CD4-positive, alpha-beta T cell (primary cell): Measurements from ENCODE around the gene GON7. TPM values are rescaled to one million over a fixed set of nuclear protein-coding genes. Genes with fewer than 3 reads are reported as not detected.

Source experiments
- ATAC-seq: fragments of 200-7000 bp; cut with Tn5 transposase; one replicate; pipeline ENCODE4 v1.10.0; 2022; ENCODE audit warnings: mild to moderate bottlenecking; ENCODE audit not compliant: poor library complexity
- CTCF ChIA-PET: fragments of 350-600 bp; sonication (Branson Sonifier 250); formaldehyde crosslinking; loops from one replicate; lab custom pipeline; 2021; ENCODE audit warnings: antibody characterized with exemption, inconsistent platforms; lab: Charles Lee
- POLR2A ChIA-PET: fragments of 350-600 bp; sonication (Branson Sonifier 250); formaldehyde crosslinking; loops from one replicate; lab custom pipeline; 2021; ENCODE audit warnings: antibody characterized with exemption, inconsistent platforms; lab: Charles Lee
- DNase-seq, 14 experiments: peaks; one replicate each; pipeline ENCODE4 v3.0.0-alpha.2; 2013 to 2020; ENCODE audit warnings: mixed read lengths in 2 of 14
- H3K27ac ChIP-seq, 2 donors: one replicate each; pipeline versions ENCODE4 v1.5.1 to v1.7.0; 2013; ENCODE audit warnings: low read length in 2 of 2, low read depth in 1 of 2, mild to moderate bottlenecking in 1 of 2
- H3K27me3 ChIP-seq, 2 experiments: 1 replicate in 1 of 2; 2 replicates in 1 of 2; pipeline versions ENCODE4 v1.6.1 to v1.7.0; 2013; ENCODE audit warnings: low read length in 2 of 2, control low read depth in 1 of 2, mild to moderate bottlenecking in 1 of 2, moderate library complexity in 1 of 2; ENCODE audit not compliant: insufficient read depth in 2 of 2, control insufficient read depth in 1 of 2
- H3K36me3 ChIP-seq: one replicate; pipeline ENCODE4 v1.6.1; 2013; ENCODE audit warnings: low read length, control low read depth; ENCODE audit not compliant: insufficient read depth
- H3K4me1 ChIP-seq: one replicate; pipeline ENCODE4 v1.6.1; 2013; ENCODE audit warnings: low read length, control low read depth; ENCODE audit not compliant: insufficient read depth
- H3K4me3 ChIP-seq: one replicate; pipeline ENCODE4 v1.5.1; 2013; ENCODE audit warnings: mild to moderate bottlenecking, low read length, moderate library complexity
- H3K9me3 ChIP-seq, 2 experiments: 1 replicate in 1 of 2; 2 replicates in 1 of 2; pipeline versions ENCODE4 v1.6.1 to v1.7.0; 2013; ENCODE audit warnings: low read length in 2 of 2, mild to moderate bottlenecking in 2 of 2, control low read depth in 1 of 2, moderate library complexity in 1 of 2; ENCODE audit not compliant: control insufficient read depth in 1 of 2, insufficient read depth in 1 of 2
- H3K27ac Mint-ChIP-seq: one replicate; pipeline ENCODE4 v1.8.0; 2020; ENCODE audit warnings: mixed read lengths
- H3K27me3 Mint-ChIP-seq: one replicate; pipeline ENCODE4 v1.8.0; 2021; ENCODE audit warnings: mixed read lengths
- H3K36me3 Mint-ChIP-seq: one replicate; pipeline ENCODE4 v1.8.0; 2021; ENCODE audit warnings: low read depth, mixed read lengths
- H3K4me1 Mint-ChIP-seq: one replicate; pipeline ENCODE4 v1.8.0; 2021; ENCODE audit warnings: low read depth, mixed read lengths
- H3K4me3 Mint-ChIP-seq: one replicate; pipeline ENCODE4 v1.8.0; 2020; ENCODE audit warnings: mild to moderate bottlenecking, mixed read lengths
- H3K9me3 Mint-ChIP-seq: one replicate; pipeline ENCODE4 v1.8.0; 2020; ENCODE audit warnings: mixed read lengths
- CTCF ChIP-seq: fragments of 200-600 bp; IDR thresholded peaks from one replicate; pipeline ENCODE4 v1.8.0; 2022; ENCODE audit warnings: antibody characterized with exemption, mild to moderate bottlenecking
- intact Hi-C, 2 experiments: fragments of 100-400 bp; cut with DNase I in 1 of 2; cut with micrococcal nuclease in 1 of 2; formaldehyde crosslinking; loops; one replicate each; pipeline versions ENCODE4 v1.15.1 to v1.9.0; 2023 to 2025; cut with DNase I, micrococcal nuclease
- total RNA-seq, 174 experiments: library from RNA in 2 of 174; stranded (reverse) in 2 of 174; gene quantifications; one replicate each; pipeline ENCODE4 v1.2.3 and lab custom pipeline; 2021 to 2026

GON7 gene
- total RNA-seq, 2 experiments from 2014 or later: 2.3 to 2.4 TPM

GRCh38 chr14:93195316-93195999 lies 11.4 kb downstream of the GON7 start:
- no peaks in the 10 kb centered on the region for H3K4me1 ChIP-seq
- CTCF ChIA-PET: interaction anchor here (0.6 to 0.8 kb wide), 2 partner anchors 8 to 16 kb away, joined by 3 read pairs; no protein-coding TSS in a partner anchor
- H3K27me3 Mint-ChIP-seq: no peaks in the 10 kb centered on the region
- peaks cover 7% of the 10 kb centered on the region for H3K4me1 Mint-ChIP-seq
- H3K4me3 ChIP-seq: no peak overlapping the region
- peaks cover 4% of the 10 kb centered on the region for H3K36me3 Mint-ChIP-seq
- no peak overlapping the region for H3K27ac Mint-ChIP-seq
- H3K9me3 ChIP-seq: no peaks in the 10 kb centered on the region
- no peaks in the 10 kb centered on the region for H3K27me3 ChIP-seq
- no peak for TF ChIP-seq CTCF
- ATAC-seq (no peak), DNase-seq (no peak)
- H3K4me3 Mint-ChIP-seq: no peak overlapping the region
- H3K9me3 Mint-ChIP-seq: no peaks in the 10 kb centered on the region
- H3K27ac ChIP-seq: no peak overlapping the region
- no peaks in the 10 kb centered on the region for H3K36me3 ChIP-seq
- POLR2A ChIA-PET: interaction anchor here (0.7 to 2.3 kb wide), 3 partner anchors 10 to 1155 kb away, joined by 3 to 13 read pairs (median 4); partner anchors contain the start of genes LYSET and MOAP1
- intact Hi-C loops: no loop called here

DNA sequence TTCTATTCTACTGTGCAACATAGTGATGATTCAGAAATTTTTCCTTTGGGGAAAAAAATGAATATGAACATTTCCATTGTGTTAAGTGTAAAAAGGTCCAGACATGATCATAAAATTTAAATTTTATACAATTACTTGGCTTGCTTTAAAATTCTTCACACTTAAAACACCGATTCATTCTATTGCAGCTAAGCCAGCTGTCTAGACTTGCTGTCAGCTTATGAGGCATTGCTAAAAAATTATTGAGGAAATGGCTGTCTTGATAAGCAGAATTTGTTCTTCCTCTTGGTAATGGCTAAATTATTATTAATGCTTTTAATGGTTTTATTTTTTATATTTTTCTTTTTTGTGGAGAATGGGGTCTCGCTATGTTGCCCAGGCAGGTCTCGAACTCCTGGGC lies 19.9 kb downstream of the GON7 start:
- no peaks in the 10 kb centered on the region for H3K9me3 ChIP-seq
- CTCF ChIA-PET: interaction anchor here (1.1 to 5.2 kb wide), 2 partner anchors 19 to 32 kb away, joined by 4 to 37 read pairs; partner anchors contain the start of genes GON7 and UBR7
- POLR2A ChIA-PET: no interaction called here

DNA sequence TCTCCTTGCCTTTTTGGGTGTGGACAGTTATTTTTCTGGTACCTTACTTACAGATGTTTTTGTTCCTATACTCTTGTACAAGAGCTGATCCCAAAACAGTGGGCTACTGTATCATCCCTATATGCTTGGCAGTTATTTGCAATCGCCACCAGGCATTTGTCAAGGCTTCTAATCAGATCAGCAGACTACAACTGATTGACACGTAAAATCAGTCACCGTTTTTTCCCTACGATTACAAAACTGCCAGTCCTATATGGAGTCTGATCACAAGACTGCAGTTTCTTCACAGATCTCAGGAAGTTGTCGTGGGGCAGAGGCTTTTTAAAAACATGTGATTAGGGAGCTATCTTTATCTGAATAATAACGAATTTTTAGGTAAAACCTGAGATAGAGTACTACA lies 20.4 kb downstream of the GON7 start:
- H3K27ac ChIP-seq: peak overlapping the region; percentile 12 to 35
- ChIA-PET CTCF (interaction anchor here (1.1 to 5.2 kb wide), 2 partner anchors 19 to 33 kb away, joined by 4 to 37 read pairs; partner anchors contain the start of genes GON7 and UBR7), POLR2A (no interaction called here)
- Mint-ChIP-seq H3K9me3 (no peaks in the 10 kb centered on the region), H3K4me1 (peaks cover 60% of the 10 kb centered on the region), H3K27ac (peak overlapping the region; percentile 98), H3K36me3 (peaks cover 58% of the 10 kb centered on the region), H3K4me3 (peak overlapping the region; percentile 79), H3K27me3 (no peaks in the 10 kb centered on the region)
- no peak overlapping the region for H3K4me3 ChIP-seq
- DNase-seq (peak in 2 of 14 experiments; percentile 36 to 54), ATAC-seq (no peak)
- H3K36me3 ChIP-seq: peaks cover 44% of the 10 kb centered on the region
- intact Hi-C loops: loop anchor here in 1 of 2 experiments (5.0 kb wide), 2 partner anchors 146 to 1079 kb away; partner anchors contain the start of genes ATXN3 and BTBD7
- H3K4me1 ChIP-seq: peaks cover 31% of the 10 kb centered on the region
- no peak for TF ChIP-seq CTCF
- no peaks in the 10 kb centered on the region for H3K9me3 ChIP-seq
- no peaks in the 10 kb centered on the region for H3K27me3 ChIP-seq

More for the DNA sequence above, 19.9 kb downstream of the GON7 start:
- Mint-ChIP-seq H3K4me1 (peaks cover 61% of the 10 kb centered on the region), H3K4me3 (peak overlapping the region; percentile 79), H3K36me3 (peaks cover 54% of the 10 kb centered on the region), H3K27ac (peak overlapping the region; percentile 98), H3K9me3 (no peaks in the 10 kb centered on the region), H3K27me3 (no peaks in the 10 kb centered on the region)
- Histone ChIP-seq H3K27ac (no peak overlapping the region), H3K36me3 (peaks cover 40% of the 10 kb centered on the region), H3K27me3 (no peaks in the 10 kb centered on the region), H3K4me3 (no peak overlapping the region), H3K4me1 (peaks cover 31% of the 10 kb centered on the region)
- DNase-seq: no peak
- ATAC-seq: no peak
- intact Hi-C loops: loop anchor here in 1 of 2 experiments (5.0 kb wide), 2 partner anchors 145 to 1080 kb away; partner anchors contain the start of genes ATXN3 and BTBD7
- TF ChIP-seq CTCF: no peak
